ENCODE results near the gene NCLN.
A peak's percentile ranks its signal among the peaks of the same experiment; 100 is the strongest.

NCLN gene

GRCh38 chr19:3236272-3236671 lies 50.5 kb downstream of the NCLN start:
- TF ChIP-seq TEAD4 (IDR thresholded peaks at IDR 0.05) (no peak), FOXM1 (IDR thresholded peaks at IDR 0.05; ENCODE audit: borderline replicate concordance, low read depth) (no peak), ZBTB7A (IDR thresholded peaks at IDR 0.05; ENCODE audit: low read depth) (no peak), EGR1 (IDR thresholded peaks at IDR 0.05) (no peak), RAD21 (IDR thresholded peaks at IDR 0.05; ENCODE audit: low read depth) (no peak), TAF1 (IDR thresholded peaks at IDR 0.05; ENCODE audit: low read depth) (no peak), CREB1 (IDR thresholded peaks at IDR 0.05; ENCODE audit: low read depth) (no peak), EP300 (IDR thresholded peaks at IDR 0.05; ENCODE audit: borderline replicate concordance) (no peak), YY1 (IDR thresholded peaks at IDR 0.05; ENCODE audit: low read depth) (no peak), REST (IDR thresholded peaks at IDR 0.05; ENCODE audit: low read depth) (no peak), NFIC (IDR thresholded peaks at IDR 0.05) (no peak), CEBPB (IDR thresholded peaks at IDR 0.05) (no peak), USF1 (IDR thresholded peaks at IDR 0.05) (no peak), MAX (IDR thresholded peaks at IDR 0.05) (no peak), TCF12 (IDR thresholded peaks at IDR 0.05; ENCODE audit: low read depth) (no peak)

GRCh38 chr19:3238066-3238561 lies 52.4 kb downstream of the NCLN start:
- TF ChIP-seq USF1 (IDR thresholded peaks at IDR 0.05) (no peak), REST (IDR thresholded peaks at IDR 0.05; ENCODE audit: low read depth) (no peak), TCF12 (IDR thresholded peaks at IDR 0.05; ENCODE audit: low read depth) (no peak), RAD21 (IDR thresholded peaks at IDR 0.05; ENCODE audit: low read depth) (no peak), ZBTB7A (IDR thresholded peaks at IDR 0.05; ENCODE audit: low read depth) (no peak), CEBPB (IDR thresholded peaks at IDR 0.05) (no peak), NFIC (IDR thresholded peaks at IDR 0.05) (no peak), CREB1 (IDR thresholded peaks at IDR 0.05; ENCODE audit: low read depth) (no peak), TEAD4 (IDR thresholded peaks at IDR 0.05) (no peak), TAF1 (IDR thresholded peaks at IDR 0.05; ENCODE audit: low read depth) (no peak), EGR1 (IDR thresholded peaks at IDR 0.05) (no peak), YY1 (IDR thresholded peaks at IDR 0.05; ENCODE audit: low read depth) (no peak), MAX (IDR thresholded peaks at IDR 0.05) (no peak), FOXM1 (IDR thresholded peaks at IDR 0.05; ENCODE audit: borderline replicate concordance, low read depth) (no peak), EP300 (IDR thresholded peaks at IDR 0.05; ENCODE audit: borderline replicate concordance) (no peak)

GRCh38 chr19:3239367-3239766 lies 53.6 kb downstream of the NCLN start:
- no peak for TF ChIP-seq TCF12 (IDR thresholded peaks at IDR 0.05; ENCODE audit: low read depth)
- TF ChIP-seq REST (IDR thresholded peaks at IDR 0.05; ENCODE audit: low read depth) = no peak
- TF ChIP-seq MAX (IDR thresholded peaks at IDR 0.05) = no peak
- TF ChIP-seq RAD21 (IDR thresholded peaks at IDR 0.05; ENCODE audit: low read depth) = no peak
- TF ChIP-seq EP300 (IDR thresholded peaks at IDR 0.05; ENCODE audit: borderline replicate concordance) = no peak

GRCh38 chr19:3243819-3244700 lies 58.3 kb downstream of the NCLN start:
- TF ChIP-seq YY1 (IDR thresholded peaks at IDR 0.05; ENCODE audit: low read depth) (no peak), TCF12 (IDR thresholded peaks at IDR 0.05; ENCODE audit: low read depth) (no peak), TEAD4 (IDR thresholded peaks at IDR 0.05) (no peak), TAF1 (IDR thresholded peaks at IDR 0.05; ENCODE audit: low read depth) (no peak), CEBPB (IDR thresholded peaks at IDR 0.05) (no peak), EP300 (IDR thresholded peaks at IDR 0.05; ENCODE audit: borderline replicate concordance) (no peak), FOXM1 (IDR thresholded peaks at IDR 0.05; ENCODE audit: borderline replicate concordance, low read depth) (no peak), USF1 (IDR thresholded peaks at IDR 0.05) (no peak), CREB1 (IDR thresholded peaks at IDR 0.05; ENCODE audit: low read depth) (no peak), REST (IDR thresholded peaks at IDR 0.05; ENCODE audit: low read depth) (peak; percentile 96), MAX (IDR thresholded peaks at IDR 0.05) (peak; percentile 33; the same call in 1 of the 2 replicates), NFIC (IDR thresholded peaks at IDR 0.05) (no peak), ZBTB7A (IDR thresholded peaks at IDR 0.05; ENCODE audit: low read depth) (no peak)

All from Ishikawa (cell line).